HepG2 (cell line): ENCODE data around the gene PKDREJ. TPM values are rescaled to one million over a fixed set of nuclear protein-coding genes. Genes with fewer than 3 reads are reported as not detected.

Experiments used
- BCL6 ChIP-seq: IDR thresholded peaks from 2 replicates; pipeline ENCODE4 v1.6.1; 2016; ENCODE audit warnings: missing genetic modification reagents, missing compliant biosample characterization
- ESRRA ChIP-seq: sonication (generic); formaldehyde crosslinking; IDR thresholded peaks from 2 replicates; pipeline ENCODE4 v1.5.1; 2020; ENCODE audit warnings: mild to moderate bottlenecking, low read depth, missing genetic modification reagents
- FOSL2 ChIP-seq: sonication (generic); formaldehyde crosslinking; IDR thresholded peaks from 2 replicates; pipeline ENCODE4 v1.4.0; 2020; ENCODE audit warnings: missing genetic modification reagents
- GATAD2A ChIP-seq: IDR thresholded peaks from 2 replicates; pipeline ENCODE4 v1.6.1; 2016
- GFI1 ChIP-seq: sonication (generic); formaldehyde crosslinking; IDR thresholded peaks from 2 replicates; pipeline ENCODE4 v1.5.0; 2020; ENCODE audit warnings: missing genetic modification reagents, mild to moderate bottlenecking, borderline replicate concordance
- KLF15 ChIP-seq: sonication (generic); formaldehyde crosslinking; IDR thresholded peaks from 2 replicates; pipeline ENCODE4 v1.8.1; 2023; ENCODE audit warnings: borderline replicate concordance, mild to moderate bottlenecking, inconsistent platforms, missing genetic modification reagents, mixed read lengths
- MED13 ChIP-seq: sonication (generic); formaldehyde crosslinking; IDR thresholded peaks from 2 replicates; pipeline ENCODE4 v1.5.0; 2020; ENCODE audit warnings: missing genetic modification reagents
- MXD4 ChIP-seq: IDR thresholded peaks from 2 replicates; pipeline ENCODE4 v1.6.1; 2016; ENCODE audit warnings: mild to moderate bottlenecking, missing biosample characterization, missing genetic modification reagents
- PHF21A ChIP-seq: sonication (generic); formaldehyde crosslinking; IDR thresholded peaks from 2 replicates; pipeline ENCODE4 v1.5.0; 2020; ENCODE audit warnings: mild to moderate bottlenecking, missing genetic modification reagents
- REPIN1 ChIP-seq: sonication (generic); formaldehyde crosslinking; IDR thresholded peaks from 2 replicates; pipeline ENCODE4 v1.8.0; 2022; ENCODE audit warnings: missing genetic modification reagents, low read depth, mild to moderate bottlenecking, borderline replicate concordance
- YEATS4 ChIP-seq: sonication (generic); formaldehyde crosslinking; IDR thresholded peaks from 2 replicates; pipeline ENCODE4 v1.4.0; 2020; ENCODE audit warnings: missing genetic modification reagents, borderline replicate concordance
- ZMAT3 ChIP-seq: sonication (generic); formaldehyde crosslinking; conservative IDR thresholded peaks from 2 replicates; pipeline ENCODE4 v1.7.0; 2021; ENCODE audit warnings: missing genetic modification reagents
- ZNF251 ChIP-seq: sonication (generic); formaldehyde crosslinking; IDR thresholded peaks from 2 replicates; pipeline ENCODE4 v1.9.0; 2021; ENCODE audit warnings: mild to moderate bottlenecking, missing genetic modification reagents
- ZNF253 ChIP-seq: sonication (generic); formaldehyde crosslinking; IDR thresholded peaks from 2 replicates; pipeline ENCODE4 v1.8.0; 2022; ENCODE audit warnings: mild to moderate bottlenecking, missing genetic modification reagents, borderline replicate concordance
- ZNF496 ChIP-seq: sonication (generic); formaldehyde crosslinking; IDR thresholded peaks from 2 replicates; pipeline ENCODE4 v1.8.1; 2023; ENCODE audit warnings: mild to moderate bottlenecking, moderate library complexity, missing genetic modification reagents; ENCODE audit not compliant: insufficient replicate concordance
- ZNF614 ChIP-seq: IDR thresholded peaks from 2 replicates; pipeline ENCODE4 v1.6.1; 2018; ENCODE audit warnings: missing biosample characterization, missing genetic modification reagents, inconsistent platforms, borderline replicate concordance
- ZNF781 ChIP-seq: sonication (generic); formaldehyde crosslinking; IDR thresholded peaks from 2 replicates; pipeline ENCODE4 v1.5.1; 2020; ENCODE audit warnings: borderline replicate concordance, mild to moderate bottlenecking, missing genetic modification reagents; ENCODE audit errors: not compliant biosample characterization
- ZNF790 ChIP-seq: sonication (generic); formaldehyde crosslinking; IDR thresholded peaks from 2 replicates; pipeline ENCODE4 v1.8.0; 2022; ENCODE audit warnings: missing genetic modification reagents, mild to moderate bottlenecking, borderline replicate concordance
- ZNF891 ChIP-seq: sonication (generic); formaldehyde crosslinking; IDR thresholded peaks from 2 replicates; pipeline ENCODE4 v1.5.0; 2020; ENCODE audit warnings: mild to moderate bottlenecking, missing genetic modification reagents
- polyA plus RNA-seq, 8 experiments: library from polyadenylated mRNA; depleted of rRNA in 3 of 8; stranded (reverse) in 7 of 8; unstranded in 1 of 8; fragments of >200 nt; fragmentation: Illumina TruSeq in 4 of 8; extraction: Trizol in 4 of 8; gene quantifications; 2 replicates each; pipeline versions ENCODE4 v1.2.1 to v1.2.3, GENCODE V29; 2011 to 2016; ENCODE audit warnings: low read depth in 4 of 8, missing spikeins in 1 of 8, mixed read lengths in 1 of 8; ENCODE audit not compliant: insufficient read depth in 1 of 8
- total RNA-seq, 5 experiments: library from RNA; depleted of rRNA; stranded (reverse); fragments of >200 nt; fragmentation: Illumina TruSeq; extraction: Trizol; gene quantifications; 2 replicates each; pipeline ENCODE4 v1.2.3, GENCODE V29; 2016; ENCODE audit warnings: low read depth in 1 of 5
- TF ChIP-seq, protein P1 (sequence below): sonication (generic); formaldehyde crosslinking; IDR thresholded peaks from 2 replicates; pipeline ENCODE4 v1.5.0; 2020; ENCODE audit warnings: missing genetic modification reagents
- TF ChIP-seq, protein P2 (sequence below): sonication (generic); formaldehyde crosslinking; IDR thresholded peaks from 2 replicates; pipeline ENCODE4 v1.4.0; 2020; ENCODE audit warnings: mild to moderate bottlenecking, missing genetic modification reagents
- TF ChIP-seq, protein P3 (sequence below): sonication (generic); formaldehyde crosslinking; IDR thresholded peaks from 2 replicates; pipeline ENCODE4 v1.4.0; 2020; ENCODE audit warnings: missing genetic modification reagents
- TF ChIP-seq, protein P4 (sequence below): sonication (generic); formaldehyde crosslinking; IDR thresholded peaks from 2 replicates; pipeline ENCODE4 v1.8.1; 2023; ENCODE audit warnings: mild to moderate bottlenecking, missing genetic modification reagents

Gene PKDREJ
- total and polyA plus RNA-seq, 2 of the 13 experiments (the other 11 are each of a cell fraction or from before 2014, with no cell fraction given), result not detected

DNA sequence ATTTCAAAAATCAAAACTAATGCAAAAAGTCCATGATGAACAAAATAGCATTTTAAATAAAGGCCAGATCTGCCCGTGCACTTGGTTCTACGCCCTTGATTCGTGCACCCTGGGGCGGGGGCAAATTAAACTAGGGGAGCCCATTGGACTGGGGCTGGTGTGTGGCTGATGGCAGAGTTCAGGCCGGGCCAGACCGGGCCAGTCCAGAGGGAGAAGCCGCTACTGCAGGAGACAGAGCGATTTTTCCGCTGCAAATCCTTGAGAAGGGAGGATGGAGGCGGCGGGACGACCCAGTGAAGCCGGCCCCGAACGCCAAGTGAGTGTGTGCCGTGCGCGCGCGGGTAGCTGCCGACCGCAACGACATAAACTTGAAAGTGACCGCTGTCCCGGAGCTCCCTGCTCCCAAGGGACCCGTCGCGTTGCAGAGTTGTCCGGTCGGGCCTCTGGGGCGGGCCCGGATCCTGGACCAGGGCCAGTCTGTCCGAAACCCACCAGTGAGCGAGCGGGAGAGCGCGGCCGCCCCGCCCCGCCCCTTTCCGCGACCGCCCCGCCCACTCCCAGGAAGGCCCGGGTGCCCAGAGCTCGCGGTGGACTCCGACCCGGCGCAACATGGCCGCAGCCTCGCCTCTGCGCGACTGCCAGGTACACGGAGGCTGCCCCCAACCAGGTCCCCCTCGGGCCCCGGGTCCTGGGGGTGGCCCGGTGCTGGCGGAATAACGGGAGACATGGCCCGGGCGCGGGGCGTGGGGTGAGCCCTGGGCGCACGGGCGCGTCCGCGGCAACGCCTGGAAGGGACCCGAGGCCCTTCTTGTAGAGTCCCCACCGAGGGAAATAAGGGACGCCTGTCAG, 4.5 kb upstream of the PKDREJ start, which contains the start of gene TTC38 (continued):
- TF ChIP-seq ZNF614 (peak; percentile 69; the same call in 1 of the 2 replicates), KLF15 (peak; percentile 70; the same call in 1 of the 2 replicates), YEATS4 (CRISPR knock-in tag) (0 out of 2 replicates have a peak, but pooled peaks have one; percentile 66), PHF21A (peak; percentile 79), ZNF781 (peak; percentile 3), ZMAT3 (CRISPR knock-in tag) (peak; percentile 94), FOSL2 (peak; percentile 39; the same call in 1 of the 2 replicates), ESRRA (CRISPR knock-in tag) (no peak; the same call in 1 of the 2 replicates), GATAD2A (CRISPR knock-in tag) (peak; percentile 46; the same call in 1 of the 2 replicates), REPIN1 (CRISPR knock-in tag) (peak; percentile 45; the same call in 1 of the 2 replicates), ZNF891 (peak; percentile 32; the same call in 1 of the 2 replicates), ZNF496 (CRISPR knock-in tag) (no peak), MXD4 (0 out of 2 replicates have a peak, but pooled peaks have one; percentile 20), BCL6 (CRISPR knock-in tag) (peak; percentile 76; the same call in 1 of the 2 replicates), MED13 (peak; percentile 63; the same call in 1 of the 2 replicates), ZNF790 (CRISPR knock-in tag) (0 out of 2 replicates have a peak, but pooled peaks have one; percentile 22), ZNF253 (CRISPR knock-in tag) (peak; percentile 74; the same call in 1 of the 2 replicates), ZNF251 (CRISPR knock-in tag) (no peak), GFI1 (peak; percentile 57; the same call in 1 of the 2 replicates)
- TF ChIP-seq, protein P1, sequence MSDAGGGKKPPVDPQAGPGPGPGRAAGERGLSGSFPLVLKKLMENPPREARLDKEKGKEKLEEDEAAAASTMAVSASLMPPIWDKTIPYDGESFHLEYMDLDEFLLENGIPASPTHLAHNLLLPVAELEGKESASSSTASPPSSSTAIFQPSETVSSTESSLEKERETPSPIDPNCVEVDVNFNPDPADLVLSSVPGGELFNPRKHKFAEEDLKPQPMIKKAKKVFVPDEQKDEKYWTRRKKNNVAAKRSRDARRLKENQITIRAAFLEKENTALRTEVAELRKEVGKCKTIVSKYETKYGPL (CRISPR knock-in tag), result no peak; the same call in 1 of the 2 replicates
- TF ChIP-seq, protein P2, sequence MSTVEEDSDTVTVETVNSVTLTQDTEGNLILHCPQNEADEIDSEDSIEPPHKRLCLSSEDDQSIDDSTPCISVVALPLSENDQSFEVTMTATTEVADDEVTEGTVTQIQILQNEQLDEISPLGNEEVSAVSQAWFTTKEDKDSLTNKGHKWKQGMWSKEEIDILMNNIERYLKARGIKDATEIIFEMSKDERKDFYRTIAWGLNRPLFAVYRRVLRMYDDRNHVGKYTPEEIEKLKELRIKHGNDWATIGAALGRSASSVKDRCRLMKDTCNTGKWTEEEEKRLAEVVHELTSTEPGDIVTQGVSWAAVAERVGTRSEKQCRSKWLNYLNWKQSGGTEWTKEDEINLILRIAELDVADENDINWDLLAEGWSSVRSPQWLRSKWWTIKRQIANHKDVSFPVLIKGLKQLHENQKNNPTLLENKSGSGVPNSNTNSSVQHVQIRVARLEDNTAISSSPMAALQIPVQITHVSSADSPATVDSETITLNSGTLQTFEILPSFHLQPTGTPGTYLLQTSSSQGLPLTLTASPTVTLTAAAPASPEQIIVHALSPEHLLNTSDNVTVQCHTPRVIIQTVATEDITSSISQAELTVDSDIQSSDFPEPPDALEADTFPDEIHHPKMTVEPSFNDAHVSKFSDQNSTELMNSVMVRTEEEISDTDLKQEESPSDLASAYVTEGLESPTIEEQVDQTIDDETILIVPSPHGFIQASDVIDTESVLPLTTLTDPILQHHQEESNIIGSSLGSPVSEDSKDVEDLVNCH (CRISPR knock-in tag), result no peak
- TF ChIP-seq, protein P3, sequence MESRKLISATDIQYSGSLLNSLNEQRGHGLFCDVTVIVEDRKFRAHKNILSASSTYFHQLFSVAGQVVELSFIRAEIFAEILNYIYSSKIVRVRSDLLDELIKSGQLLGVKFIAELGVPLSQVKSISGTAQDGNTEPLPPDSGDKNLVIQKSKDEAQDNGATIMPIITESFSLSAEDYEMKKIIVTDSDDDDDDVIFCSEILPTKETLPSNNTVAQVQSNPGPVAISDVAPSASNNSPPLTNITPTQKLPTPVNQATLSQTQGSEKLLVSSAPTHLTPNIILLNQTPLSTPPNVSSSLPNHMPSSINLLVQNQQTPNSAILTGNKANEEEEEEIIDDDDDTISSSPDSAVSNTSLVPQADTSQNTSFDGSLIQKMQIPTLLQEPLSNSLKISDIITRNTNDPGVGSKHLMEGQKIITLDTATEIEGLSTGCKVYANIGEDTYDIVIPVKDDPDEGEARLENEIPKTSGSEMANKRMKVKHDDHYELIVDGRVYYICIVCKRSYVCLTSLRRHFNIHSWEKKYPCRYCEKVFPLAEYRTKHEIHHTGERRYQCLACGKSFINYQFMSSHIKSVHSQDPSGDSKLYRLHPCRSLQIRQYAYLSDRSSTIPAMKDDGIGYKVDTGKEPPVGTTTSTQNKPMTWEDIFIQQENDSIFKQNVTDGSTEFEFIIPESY (CRISPR knock-in tag), result 0 out of 2 replicates have a peak, but pooled peaks have one; percentile 17
- TF ChIP-seq, protein P4, sequence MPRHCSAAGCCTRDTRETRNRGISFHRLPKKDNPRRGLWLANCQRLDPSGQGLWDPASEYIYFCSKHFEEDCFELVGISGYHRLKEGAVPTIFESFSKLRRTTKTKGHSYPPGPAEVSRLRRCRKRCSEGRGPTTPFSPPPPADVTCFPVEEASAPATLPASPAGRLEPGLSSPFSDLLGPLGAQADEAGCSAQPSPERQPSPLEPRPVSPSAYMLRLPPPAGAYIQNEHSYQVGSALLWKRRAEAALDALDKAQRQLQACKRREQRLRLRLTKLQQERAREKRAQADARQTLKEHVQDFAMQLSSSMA (CRISPR knock-in tag), result peak; percentile 15; the same call in 1 of the 2 replicates
